ENCODE measurements around the gene TIAM2. TPM values are rescaled to one million over a fixed set of nuclear protein-coding genes. Genes with fewer than 3 reads are reported as not detected.

TIAM2 gene
- total and polyA plus RNA-seq, 2 donors (not counting 3 experiments of a cell fraction or from before 2014, with no cell fraction given) = 9.6 to 18.5 TPM

GRCh38 chr6:155042983-155043382 is 47.9 kb downstream of the TIAM2 start:
- Histone ChIP-seq H3K9me3 (replicated peaks; ENCODE audit: control insufficient read depth, insufficient read depth, low read length) (no peaks in the 10 kb centered on the region), H2AFZ (ENCODE audit: low read depth, low read length) (no peak overlapping the region), H3K4me3 (replicated peaks in 1 of 3; ENCODE audit: insufficient read depth in 1 of 3, low read depth in 1 of 3, low read length in 3 of 3) (no peak overlapping the region), H3K4me1 (ENCODE audit: control insufficient read depth, extremely low read depth, insufficient read depth, low read length) (peaks cover 4% of the 10 kb centered on the region), H4K20me1 (replicated peaks; ENCODE audit: control insufficient read depth, extremely low read depth, insufficient read depth, low read length) (no peaks in the 10 kb centered on the region), H3K27ac (ENCODE audit: insufficient read depth, low read depth, low read length) (no peak overlapping the region), H3K79me2 (ENCODE audit: control insufficient read depth, insufficient read depth, low read length) (no peaks in the 10 kb centered on the region), H3K9me1 (replicated peaks; ENCODE audit: control insufficient read depth, extremely low read depth, insufficient read depth, low read length) (no peaks in the 10 kb centered on the region), H3K9ac (replicated peaks; ENCODE audit: extremely low read depth, insufficient read depth, low read length) (no peak overlapping the region), H3K4me2 (ENCODE audit: insufficient read depth, low read length) (no peak overlapping the region), H3K27me3 (ENCODE audit: control insufficient read depth in 2 of 2, insufficient read depth in 2 of 2, low read length in 2 of 2) (no peaks in the 10 kb centered on the region), H3K36me3 (ENCODE audit: control insufficient read depth in 2 of 2, extremely low read depth in 1 of 2, insufficient read depth in 2 of 2, low read length in 2 of 2) (no peaks in the 10 kb centered on the region)
- ChIA-PET POLR2A (no interaction called here), CTCF (interaction anchor here (1.2 kb wide), 1 partner anchor 11 kb away, joined by 3 read pairs; no protein-coding TSS in a partner anchor)
- DNase-seq (ENCODE audit: low read depth, low spot score) = no peak
- no TSS peak for BruUV-seq (replicated peaks)
- dilution Hi-C loops (cut with MboI; ENCODE audit: extremely low pct_ligation_motif_present, low sequenced_read_pairs) (no loop called here), intact Hi-C loops (cut with micrococcal nuclease) (no loop called here)
- TF ChIP-seq CTCF (IDR thresholded peaks at IDR 0.05; ENCODE audit: extremely low read depth in 1 of 2, insufficient read depth in 1 of 2, low read depth in 1 of 2, low read length in 2 of 2) (no peak), POLR2A (IDR thresholded peaks at IDR 0.05; ENCODE audit: low read depth, low read length) (no peak), GATA2 (IDR thresholded peaks at IDR 0.05; ENCODE audit: insufficient read depth, insufficient read length, low read depth, low read length) (no peak), FOS (IDR thresholded peaks at IDR 0.05; ENCODE audit: borderline replicate concordance, insufficient read depth, low read length) (no peak)
- FAIRE-seq = no peak

GRCh38 chr6:155045561-155046404 is 50.7 kb downstream of the TIAM2 start:
- Histone ChIP-seq H3K4me1 (ENCODE audit: control insufficient read depth, extremely low read depth, insufficient read depth, low read length) (peaks cover 4% of the 10 kb centered on the region), H3K27me3 (ENCODE audit: control insufficient read depth in 2 of 2, insufficient read depth in 2 of 2, low read length in 2 of 2) (no peaks in the 10 kb centered on the region), H3K79me2 (ENCODE audit: control insufficient read depth, insufficient read depth, low read length) (no peaks in the 10 kb centered on the region), H3K4me3 (replicated peaks in 1 of 3; ENCODE audit: insufficient read depth in 1 of 3, low read depth in 1 of 3, low read length in 3 of 3) (no peak overlapping the region), H3K36me3 (ENCODE audit: control insufficient read depth in 2 of 2, extremely low read depth in 1 of 2, insufficient read depth in 2 of 2, low read length in 2 of 2) (no peaks in the 10 kb centered on the region), H3K9me1 (replicated peaks; ENCODE audit: control insufficient read depth, extremely low read depth, insufficient read depth, low read length) (no peaks in the 10 kb centered on the region), H2AFZ (ENCODE audit: low read depth, low read length) (no peak overlapping the region), H3K9ac (replicated peaks; ENCODE audit: extremely low read depth, insufficient read depth, low read length) (no peak overlapping the region), H4K20me1 (replicated peaks; ENCODE audit: control insufficient read depth, extremely low read depth, insufficient read depth, low read length) (no peaks in the 10 kb centered on the region), H3K4me2 (ENCODE audit: insufficient read depth, low read length) (no peak overlapping the region), H3K9me3 (replicated peaks; ENCODE audit: control insufficient read depth, insufficient read depth, low read length) (no peaks in the 10 kb centered on the region), H3K27ac (ENCODE audit: insufficient read depth, low read depth, low read length) (no peak overlapping the region)
- dilution Hi-C loops (cut with MboI; ENCODE audit: extremely low pct_ligation_motif_present, low sequenced_read_pairs) (no loop called here), intact Hi-C loops (cut with micrococcal nuclease) (no loop called here)
- TF ChIP-seq MAX (IDR thresholded peaks at IDR 0.05; ENCODE audit: insufficient read depth, insufficient read length) (no peak), GATA2 (IDR thresholded peaks at IDR 0.05; ENCODE audit: insufficient read depth, insufficient read length, low read depth, low read length) (no peak), POLR2A (IDR thresholded peaks at IDR 0.05; ENCODE audit: low read depth, low read length) (no peak), JUN (IDR thresholded peaks at IDR 0.05; ENCODE audit: borderline replicate concordance, insufficient read depth, insufficient read length, low read depth) (no peak), MYC (IDR thresholded peaks at IDR 0.05; ENCODE audit: low read depth, low read length) (no peak), POLR2AphosphoS5 (IDR thresholded peaks at IDR 0.05; ENCODE audit: insufficient read depth, low read depth, low read length) (no peak), FOS (IDR thresholded peaks at IDR 0.05; ENCODE audit: borderline replicate concordance, insufficient read depth, low read length) (no peak), EZH2 (IDR thresholded peaks at IDR 0.05; ENCODE audit: borderline replicate concordance, low read depth, low read length, severe bottlenecking) (no peak), CTCF (IDR thresholded peaks at IDR 0.05; ENCODE audit: extremely low read depth in 1 of 2, insufficient read depth in 1 of 2, low read depth in 1 of 2, low read length in 2 of 2) (no peak)
- ChIA-PET POLR2A (no interaction called here), CTCF (no interaction called here)
- BruUV-seq (replicated peaks) = no TSS peak
- FAIRE-seq = no peak
- DNase-seq (ENCODE audit: low read depth, low spot score) = no peak

Data from endothelial cell of umbilical vein (primary cell).